HG02970 (cell line): ENCODE data around the gene PRPF39.

Source experiments
- ATAC-seq: cut with Tn5 transposase; IDR thresholded peaks from one replicate; pipeline ENCODE4 v1.9.1; 2021; ENCODE audit warnings: mild to moderate bottlenecking, moderate library complexity, moderate number of reproducible peaks; ENCODE audit not compliant: unreplicated experiment, low FRiP score

The PRPF39 gene, protein sequence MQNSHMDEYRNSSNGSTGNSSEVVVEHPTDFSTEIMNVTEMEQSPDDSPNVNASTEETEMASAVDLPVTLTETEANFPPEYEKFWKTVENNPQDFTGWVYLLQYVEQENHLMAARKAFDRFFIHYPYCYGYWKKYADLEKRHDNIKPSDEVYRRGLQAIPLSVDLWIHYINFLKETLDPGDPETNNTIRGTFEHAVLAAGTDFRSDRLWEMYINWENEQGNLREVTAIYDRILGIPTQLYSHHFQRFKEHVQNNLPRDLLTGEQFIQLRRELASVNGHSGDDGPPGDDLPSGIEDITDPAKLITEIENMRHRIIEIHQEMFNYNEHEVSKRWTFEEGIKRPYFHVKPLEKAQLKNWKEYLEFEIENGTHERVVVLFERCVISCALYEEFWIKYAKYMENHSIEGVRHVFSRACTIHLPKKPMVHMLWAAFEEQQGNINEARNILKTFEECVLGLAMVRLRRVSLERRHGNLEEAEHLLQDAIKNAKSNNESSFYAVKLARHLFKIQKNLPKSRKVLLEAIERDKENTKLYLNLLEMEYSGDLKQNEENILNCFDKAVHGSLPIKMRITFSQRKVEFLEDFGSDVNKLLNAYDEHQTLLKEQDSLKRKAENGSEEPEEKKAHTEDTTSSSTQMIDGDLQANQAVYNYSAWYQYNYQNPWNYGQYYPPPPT

DNA sequence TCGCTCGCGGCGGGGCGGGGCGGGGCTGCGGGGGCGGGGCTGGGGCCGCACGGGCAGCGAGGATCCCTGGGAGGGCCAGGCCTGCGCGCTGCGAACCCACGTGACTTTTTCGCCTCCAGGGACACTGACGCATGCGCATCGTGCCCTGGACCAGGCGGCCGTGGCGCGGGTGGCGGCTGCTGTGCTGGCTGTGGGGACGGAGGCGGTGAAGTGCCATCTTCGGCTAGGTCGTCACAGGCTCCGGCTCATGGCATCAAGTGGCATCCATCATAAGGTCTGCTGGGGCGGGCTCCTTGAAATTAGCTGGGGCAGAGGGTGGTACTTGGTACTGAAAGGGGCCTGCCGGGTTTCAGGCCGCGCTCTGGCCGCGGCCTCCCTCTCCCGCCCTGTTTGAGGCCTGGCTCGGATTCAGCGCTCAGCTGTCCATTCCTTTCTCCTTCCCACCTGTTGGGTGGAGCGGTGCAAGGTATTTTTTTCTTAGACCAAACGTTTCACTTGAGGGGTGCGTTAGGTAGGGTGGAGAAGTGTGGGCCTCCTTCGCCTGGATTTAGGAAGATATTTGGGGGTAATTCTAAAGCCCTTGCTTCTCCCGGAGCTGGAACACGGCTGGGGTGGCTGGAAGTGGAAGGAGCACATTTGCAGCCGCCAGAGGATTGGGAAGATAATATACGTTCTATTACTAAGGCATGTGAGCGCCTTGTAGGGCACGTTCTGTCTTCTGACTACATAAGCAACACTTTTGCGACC lies at the start of gene PRPF39:
Gene PRPF39, plus strand, starts transcription at position 141 of the 747 bp plus-strand sequence. CDS start 11,124 bp downstream, outside the sequence.
- peak; percentile 98 for ATAC-seq

DNA sequence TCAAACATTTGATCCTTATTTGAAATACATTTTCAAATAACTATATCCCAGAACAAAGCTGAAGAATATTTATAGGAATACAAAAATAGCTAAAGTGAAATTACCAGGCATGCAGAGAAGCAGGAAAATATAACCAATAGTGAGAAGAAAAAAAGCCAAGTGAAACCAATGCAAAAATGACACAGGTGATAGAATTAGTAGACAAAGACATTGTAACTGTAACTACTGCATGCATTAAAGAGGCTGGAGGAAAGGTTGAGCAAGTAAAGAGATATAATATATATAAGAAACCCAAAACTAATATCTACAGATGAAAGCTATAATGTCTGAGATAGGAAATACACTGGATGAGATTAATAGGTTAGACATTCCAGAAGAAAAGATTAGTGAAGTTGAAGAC lies 49.2 kb upstream of the PRPF39 start:
- no peak for ATAC-seq

DNA sequence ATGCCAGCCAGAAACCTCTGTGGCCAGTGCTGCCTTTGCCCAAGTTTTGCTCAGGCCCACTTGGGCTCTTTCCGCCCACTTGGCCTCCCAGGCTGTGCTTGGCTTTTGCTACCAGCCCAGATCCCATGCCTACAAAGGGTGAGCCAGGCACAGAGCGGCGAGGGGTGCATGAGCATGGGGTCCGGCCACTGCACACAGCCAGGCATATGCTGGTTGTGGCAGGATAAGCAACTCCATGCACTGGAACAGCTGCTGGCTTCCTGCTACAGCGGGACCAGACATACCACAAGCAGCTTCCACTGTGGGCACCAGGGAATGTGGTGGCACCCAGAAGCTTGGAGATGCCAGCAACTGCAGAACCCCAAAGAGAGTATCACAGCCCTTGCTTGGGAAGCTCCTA lies 45.7 kb upstream of the PRPF39 start:
- ATAC-seq = no peak

DNA sequence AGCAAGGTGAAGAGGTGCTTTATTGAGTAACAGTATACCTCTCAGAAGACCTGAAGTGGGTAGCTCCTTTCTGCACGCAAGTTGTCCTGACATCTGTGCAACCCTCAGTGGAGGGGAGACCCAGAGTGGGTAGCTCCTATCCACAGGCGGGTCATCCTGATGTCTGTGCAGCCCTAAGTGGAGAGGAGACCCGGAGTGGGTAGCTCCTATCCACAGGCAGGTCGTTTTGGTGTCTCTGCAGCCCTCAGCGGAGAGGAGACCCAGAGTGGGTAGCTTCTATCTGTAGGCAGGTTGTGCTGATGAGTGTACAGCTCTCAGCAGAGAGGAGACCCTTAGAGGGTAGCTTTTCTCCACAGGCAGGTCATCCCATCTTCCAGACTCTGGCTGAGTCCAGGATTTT lies 45.1 kb upstream of the PRPF39 start:
- no peak for ATAC-seq

DNA sequence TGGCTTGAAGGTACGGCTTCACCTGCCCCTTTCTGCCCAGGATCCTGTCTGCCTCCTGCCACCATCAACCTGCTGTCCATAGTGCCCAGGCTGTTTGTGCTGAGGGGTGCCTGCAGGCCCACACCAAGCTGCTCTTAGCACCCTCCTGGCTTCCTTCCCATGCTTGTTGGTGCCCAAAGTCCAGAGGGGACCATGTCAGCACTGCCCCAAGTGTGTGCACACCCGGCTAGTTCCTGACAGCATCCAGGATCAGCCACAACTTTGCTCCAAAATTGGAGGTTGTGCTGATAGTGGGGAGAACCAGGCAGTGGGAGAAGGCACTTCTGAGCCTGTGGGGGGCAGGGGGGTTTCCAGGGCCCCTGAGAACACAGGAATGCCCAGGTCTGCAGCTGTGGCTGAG lies 44.5 kb upstream of the PRPF39 start:
- no peak for ATAC-seq

DNA sequence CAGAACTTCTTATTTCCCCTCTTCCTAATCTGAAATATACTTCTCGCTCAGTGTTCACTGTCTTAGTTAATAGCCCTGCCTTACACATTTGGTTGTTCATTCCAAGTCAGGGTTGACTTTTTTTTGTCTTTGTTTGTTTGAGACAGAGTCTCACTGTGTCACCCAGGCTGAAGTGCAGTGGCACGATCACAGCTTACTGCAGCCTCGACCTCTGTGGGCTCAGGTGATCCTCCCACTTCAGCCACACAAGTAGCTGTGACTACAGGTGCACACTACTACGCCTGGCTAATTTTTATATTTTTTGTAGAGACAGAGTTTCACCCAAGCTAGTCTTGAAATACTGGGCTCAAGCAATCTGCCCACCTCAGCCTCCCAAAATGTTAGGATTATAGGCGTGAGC lies 42.3 kb upstream of the PRPF39 start:
- ATAC-seq = no peak

DNA sequence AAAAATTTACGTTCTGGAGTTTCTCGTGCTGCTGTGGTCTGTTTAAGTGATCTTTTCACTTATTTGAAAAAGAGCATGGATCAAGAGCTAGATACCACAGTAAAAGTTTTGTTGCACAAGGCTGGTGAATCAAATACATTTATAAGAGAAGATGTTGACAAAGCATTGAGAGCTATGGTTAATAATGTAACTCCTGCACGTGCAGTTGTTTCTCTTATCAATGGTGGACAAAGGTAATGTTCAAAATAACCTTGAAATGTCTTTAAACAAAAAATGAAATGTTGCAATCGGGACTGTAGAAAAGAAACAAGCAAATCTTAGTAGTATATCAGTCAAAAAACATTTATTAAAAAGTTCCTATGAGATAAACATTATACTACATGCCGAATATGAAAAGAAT lies 39.3 kb upstream of the PRPF39 start:
- ATAC-seq = no peak

DNA sequence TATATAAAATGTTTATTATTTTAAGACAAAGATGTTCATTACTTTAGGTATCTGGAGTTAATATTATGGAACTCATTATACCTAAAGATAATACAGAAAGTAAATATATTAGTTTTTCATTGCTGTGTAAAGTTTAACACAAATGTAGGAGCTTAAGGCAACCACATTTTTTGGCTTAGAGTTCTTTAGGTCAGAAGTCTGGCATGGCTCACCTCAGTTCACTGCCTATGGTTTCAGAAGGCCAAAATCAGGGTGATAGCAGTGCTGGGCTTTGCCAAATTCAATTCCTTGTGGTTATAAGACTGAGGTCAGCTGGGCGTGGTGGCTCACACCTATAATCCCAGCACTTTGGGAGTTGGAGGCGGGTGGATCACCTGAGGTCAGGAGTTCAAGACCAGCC lies 35.5 kb upstream of the PRPF39 start:
- ATAC-seq = no peak

DNA sequence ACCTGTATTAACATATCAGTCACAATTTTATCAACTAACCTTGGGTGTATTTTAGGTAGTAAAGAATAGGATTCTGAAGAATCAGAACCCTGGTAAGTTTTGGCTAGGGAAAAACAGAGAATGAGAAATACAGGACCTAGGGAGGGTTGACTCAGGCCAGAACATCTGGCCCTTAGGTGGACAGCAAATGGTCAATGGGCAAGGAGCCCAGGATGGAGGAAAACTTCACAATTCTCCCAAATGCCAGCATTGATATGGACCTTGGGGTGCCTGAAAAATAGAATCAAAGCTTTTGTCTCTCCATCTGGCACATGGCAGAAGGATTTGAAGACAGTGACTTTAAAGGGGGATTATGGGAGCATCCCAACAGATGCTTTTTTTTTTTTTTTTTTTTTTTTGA lies 32.7 kb upstream of the PRPF39 start:
- no peak for ATAC-seq

DNA sequence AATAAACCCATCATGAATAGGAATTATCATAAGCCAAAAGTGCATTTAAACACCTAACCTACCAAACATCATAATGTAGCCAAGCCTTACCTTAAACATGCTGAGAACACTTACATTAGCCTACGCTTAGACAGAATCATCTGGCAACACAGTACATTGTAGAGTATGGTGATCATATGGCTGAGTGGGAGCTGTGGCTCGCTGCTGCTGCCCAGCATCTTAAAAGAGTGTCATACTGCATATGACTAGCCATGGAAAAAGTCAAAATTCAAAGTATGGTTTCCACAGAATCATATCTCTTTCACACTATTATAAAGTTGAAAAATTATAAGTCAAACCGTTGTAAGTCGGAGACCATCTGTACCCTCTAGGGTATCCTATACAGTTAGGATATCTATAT lies 32.0 kb upstream of the PRPF39 start:
- no peak for ATAC-seq

DNA sequence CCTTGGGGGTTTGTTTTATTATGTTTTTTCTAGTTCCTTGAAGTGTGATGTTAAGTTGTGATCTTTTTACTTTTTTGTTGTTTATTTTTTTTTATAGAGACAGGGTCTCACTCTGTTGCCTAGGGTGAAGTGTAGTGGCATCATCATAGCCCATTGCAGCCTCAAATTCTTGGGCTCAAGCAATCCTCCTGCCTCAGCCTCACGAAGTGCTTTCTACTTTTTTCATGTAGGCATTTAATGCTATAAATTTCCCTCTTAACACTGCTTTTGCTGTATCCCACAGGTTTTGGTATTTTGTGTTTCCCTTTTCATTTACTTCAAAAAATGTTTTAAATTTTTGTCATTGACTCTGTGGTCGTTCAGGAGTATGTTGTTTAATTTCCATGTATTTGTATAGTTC lies 26.6 kb upstream of the PRPF39 start:
- ATAC-seq = no peak

DNA sequence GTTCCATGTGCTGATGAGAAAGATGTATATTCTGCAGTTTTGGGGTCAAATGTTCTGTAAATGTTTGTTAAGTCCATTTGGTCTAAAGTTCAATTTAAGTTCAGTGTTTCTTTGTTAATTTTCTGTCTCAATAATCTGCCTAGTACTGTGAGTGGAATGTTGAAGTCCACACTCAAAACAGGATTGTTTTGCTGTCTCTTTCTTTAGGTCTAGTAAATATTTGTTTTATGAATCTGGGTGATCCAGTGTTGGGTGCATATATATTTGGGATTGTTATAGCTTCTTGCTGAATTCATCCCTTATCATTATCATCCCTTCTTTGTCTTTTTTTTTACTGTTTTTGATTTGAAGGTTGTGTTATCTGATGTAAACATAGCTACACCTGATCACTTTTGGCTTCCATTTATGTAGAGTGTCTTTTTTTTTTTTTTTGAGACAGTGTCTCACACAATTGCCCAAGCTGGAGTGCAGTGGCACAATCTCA lies 26.0 kb upstream of the PRPF39 start:
- ATAC-seq = no peak

DNA sequence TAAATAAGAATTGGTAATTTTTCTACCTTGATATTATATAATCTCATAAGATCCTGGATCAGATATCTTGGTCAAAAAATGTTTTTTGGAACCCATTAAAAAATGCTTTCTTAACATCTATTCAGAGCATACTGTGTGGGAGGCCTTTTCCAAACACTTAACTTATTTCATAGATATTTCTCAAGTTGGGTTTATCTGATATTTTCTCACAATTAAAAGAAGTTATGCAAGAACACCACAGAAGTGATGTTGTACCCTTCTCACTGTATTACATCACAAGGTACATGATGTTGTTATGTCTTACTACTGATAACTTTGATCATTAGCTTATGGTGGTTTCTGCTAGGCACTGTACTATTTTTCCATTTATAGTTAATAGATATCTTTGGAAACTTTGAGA lies 23.4 kb upstream of the PRPF39 start:
- ATAC-seq = no peak

DNA sequence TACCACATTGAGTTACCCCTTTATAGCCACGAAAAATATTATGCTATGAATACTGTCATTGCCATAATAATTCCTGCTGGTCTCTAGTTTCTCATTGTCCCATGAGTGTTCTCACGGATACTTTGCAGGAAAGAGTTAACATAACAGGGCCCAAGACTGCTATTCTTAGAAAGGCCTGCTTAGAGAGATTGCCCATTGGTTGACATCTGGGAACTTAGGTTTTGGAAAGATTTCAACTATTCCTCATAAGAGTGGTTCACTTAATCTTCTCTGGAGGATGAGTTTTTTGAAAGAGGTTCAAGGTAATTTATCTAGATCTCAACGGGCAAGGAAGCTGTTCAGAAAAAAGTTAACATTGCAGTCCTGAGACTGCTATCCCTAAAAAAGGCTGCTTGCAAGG lies 18.4 kb upstream of the PRPF39 start:
- ATAC-seq = no peak

DNA sequence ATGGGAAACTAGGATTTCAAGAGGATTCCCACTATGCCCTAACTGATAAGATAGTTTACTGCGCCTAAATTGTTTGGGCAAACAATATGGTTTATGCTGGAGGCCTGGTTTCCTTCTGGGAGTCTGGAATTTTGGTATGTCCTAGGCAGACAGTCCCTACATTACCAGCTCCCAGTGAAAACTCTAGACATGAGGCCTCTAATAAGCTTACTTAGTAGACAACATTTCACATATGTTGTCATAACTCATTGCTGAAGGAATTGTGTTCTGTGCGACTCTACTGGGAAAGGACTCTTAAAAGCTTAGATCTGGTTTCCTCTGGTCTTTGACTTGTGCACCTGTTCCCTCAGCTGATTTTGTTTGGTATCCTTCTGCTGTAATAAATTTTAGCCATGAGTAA lies 18.0 kb upstream of the PRPF39 start:
- ATAC-seq = no peak

DNA sequence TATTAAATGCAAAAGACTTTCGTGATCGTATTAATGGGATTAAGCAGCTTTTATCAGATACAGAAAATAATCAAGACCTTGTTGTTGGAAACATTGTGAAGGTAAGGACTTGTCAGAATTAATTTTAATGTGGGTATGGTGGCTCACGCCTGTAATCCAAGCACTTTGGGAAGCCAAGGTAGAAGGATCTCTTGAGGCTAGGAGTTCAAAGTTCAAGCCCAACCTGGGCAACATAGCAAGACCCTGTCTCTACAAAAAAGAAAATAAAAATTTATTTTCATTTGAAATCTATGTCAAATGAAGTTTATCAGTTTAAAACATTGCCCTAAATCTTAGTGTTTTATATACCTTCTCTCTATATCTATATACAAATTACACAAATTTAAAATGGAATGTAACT lies 17.2 kb upstream of the PRPF39 start:
- no peak for ATAC-seq

DNA sequence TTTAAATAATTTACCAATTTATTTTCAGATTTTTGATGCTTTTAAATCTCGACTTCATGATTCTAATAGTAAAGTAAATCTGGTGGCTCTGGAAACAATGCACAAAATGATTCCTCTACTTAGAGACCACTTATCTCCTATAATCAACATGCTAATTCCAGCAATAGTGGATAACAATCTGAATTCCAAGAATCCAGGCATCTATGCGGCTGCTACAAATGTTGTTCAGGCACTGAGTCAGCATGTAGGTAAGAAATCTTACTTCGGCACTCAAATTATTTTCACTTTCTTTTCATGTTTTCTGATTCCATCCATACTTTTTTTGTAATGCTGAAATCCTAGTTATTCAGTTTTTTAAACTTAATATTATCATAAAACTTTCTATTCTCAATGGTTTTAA lies 15.5 kb upstream of the PRPF39 start:
- no peak for ATAC-seq

DNA sequence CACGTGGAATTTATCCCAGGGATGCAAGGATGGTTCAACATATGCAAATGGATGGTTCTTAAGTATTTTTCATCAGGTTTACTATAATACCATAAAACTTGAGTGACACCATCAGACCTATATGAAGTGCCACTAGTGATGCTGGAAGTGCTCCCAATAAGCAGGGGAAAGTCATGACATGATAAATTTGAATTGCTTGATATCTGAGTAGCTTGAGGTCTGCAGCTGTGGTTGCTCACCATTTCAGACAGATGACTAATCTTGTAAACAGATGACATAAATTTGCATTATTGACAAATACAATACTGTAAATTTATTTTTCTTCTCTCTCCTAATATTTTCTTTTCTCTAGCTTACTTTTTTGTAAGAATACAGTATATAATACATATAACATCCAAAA lies 13.7 kb upstream of the PRPF39 start:
- ATAC-seq = no peak

DNA sequence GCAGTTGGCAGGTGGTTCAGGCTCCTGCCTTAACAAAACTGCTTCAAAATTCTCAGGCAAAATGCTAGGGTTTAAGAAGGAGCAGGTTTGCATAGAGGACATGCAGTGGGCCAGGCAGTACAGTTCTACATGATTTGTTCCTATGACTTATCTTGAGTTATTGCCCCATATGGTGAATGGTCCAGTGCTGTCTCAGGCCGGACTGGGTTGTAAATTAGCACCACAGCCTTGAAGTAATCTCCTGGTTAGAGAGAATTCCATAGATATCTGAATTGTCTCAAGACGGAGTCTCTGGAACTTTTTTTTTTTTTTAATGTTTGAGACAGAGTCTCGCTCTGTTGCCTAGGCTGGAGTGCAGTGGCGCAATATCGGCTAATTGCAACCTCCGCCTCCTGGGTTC lies 11.8 kb upstream of the PRPF39 start:
- no peak for ATAC-seq

DNA sequence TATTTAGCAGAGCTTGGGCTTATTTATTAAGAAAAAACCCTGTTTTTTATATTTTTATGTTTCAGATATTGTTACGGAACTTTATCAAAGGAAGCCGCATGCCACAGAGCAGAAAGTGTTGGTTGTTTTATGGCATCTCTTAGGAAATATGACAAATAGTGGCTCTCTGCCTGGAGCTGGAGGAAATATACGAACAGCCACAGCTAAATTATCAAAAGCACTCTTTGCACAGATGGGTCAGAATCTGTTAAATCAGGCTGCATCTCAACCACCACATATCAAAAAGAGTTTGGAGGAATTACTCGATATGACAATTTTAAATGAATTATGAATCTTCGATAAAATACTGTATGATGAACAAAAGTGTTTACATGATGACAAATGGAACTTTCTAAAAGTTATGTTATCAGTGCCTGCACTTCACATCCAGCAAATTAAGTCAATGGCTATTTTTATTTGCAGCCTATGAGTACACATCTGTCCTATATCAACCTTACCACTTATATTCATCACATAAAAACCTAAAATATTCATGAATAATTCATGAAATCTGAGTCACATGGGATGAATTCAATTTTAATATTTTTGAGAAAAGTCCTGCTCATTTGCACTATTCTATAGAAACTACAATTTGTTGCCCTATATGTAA lies 10.6 kb upstream of the PRPF39 start:
- ATAC-seq = no peak

DNA sequence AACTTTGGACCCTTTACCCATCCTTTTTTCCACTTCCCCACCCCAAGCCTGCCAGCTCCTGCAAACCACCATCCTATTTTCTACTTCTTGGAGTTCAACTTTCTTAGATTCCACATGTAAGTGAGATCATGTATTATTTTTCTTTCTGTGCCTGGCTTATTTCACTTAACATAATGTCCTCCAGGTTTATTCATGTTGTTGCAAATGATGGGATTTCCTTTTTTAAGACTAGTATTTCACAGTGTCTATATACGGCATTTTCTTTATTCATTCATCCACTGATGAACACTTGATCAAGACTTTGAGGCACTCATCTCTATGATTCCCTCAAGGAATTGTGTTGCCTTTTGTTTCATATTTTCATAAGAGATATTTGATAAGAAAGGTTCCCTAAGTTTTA lies 5.6 kb upstream of the PRPF39 start:
- ATAC-seq = no peak
